A673 (cell line): ENCODE data around the gene RASIP1.

Experiments
- EZH2 ChIP-seq: fragments of 200-600 bp; sonication (generic); IDR thresholded peaks from 2 replicates; pipeline ENCODE4 v1.6.1; 2017; ENCODE audit warnings: borderline replicate concordance, low read depth, mild to moderate bottlenecking, mixed read lengths, antibody characterized with exemption, low read length; ENCODE audit not compliant: poor library complexity, severe bottlenecking
- TF ChIP-seq, protein P1 (sequence below): fragments of 300-800, 200-600 bp; sonication (generic); conservative IDR thresholded peaks from 2 replicates; pipeline ENCODE4 v1.5.1; 2017; ENCODE audit warnings: low read depth, mild to moderate bottlenecking, antibody characterized with exemption, low read length, moderate library complexity, mixed read lengths

DNA sequence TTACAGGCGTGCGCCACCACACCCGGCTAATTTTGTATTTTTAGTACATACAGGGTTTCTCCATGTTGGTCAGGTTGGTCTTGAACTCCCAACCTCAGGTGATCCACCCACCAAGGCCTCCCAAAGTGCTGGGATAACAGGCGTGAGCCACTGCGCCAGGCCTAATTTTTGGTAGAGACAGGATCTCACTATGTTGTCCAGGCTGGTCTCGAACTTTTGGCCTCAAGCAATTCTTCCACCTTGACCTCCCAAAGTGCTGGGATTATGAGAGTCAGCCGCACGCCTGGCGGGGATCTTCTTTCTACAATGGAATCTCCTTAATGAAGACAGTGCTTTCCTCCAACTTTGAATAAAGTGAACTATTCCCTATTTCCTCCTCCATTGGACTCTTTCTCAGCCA is 5.8 kb downstream of the RASIP1 start:
- TF ChIP-seq, protein P1, sequence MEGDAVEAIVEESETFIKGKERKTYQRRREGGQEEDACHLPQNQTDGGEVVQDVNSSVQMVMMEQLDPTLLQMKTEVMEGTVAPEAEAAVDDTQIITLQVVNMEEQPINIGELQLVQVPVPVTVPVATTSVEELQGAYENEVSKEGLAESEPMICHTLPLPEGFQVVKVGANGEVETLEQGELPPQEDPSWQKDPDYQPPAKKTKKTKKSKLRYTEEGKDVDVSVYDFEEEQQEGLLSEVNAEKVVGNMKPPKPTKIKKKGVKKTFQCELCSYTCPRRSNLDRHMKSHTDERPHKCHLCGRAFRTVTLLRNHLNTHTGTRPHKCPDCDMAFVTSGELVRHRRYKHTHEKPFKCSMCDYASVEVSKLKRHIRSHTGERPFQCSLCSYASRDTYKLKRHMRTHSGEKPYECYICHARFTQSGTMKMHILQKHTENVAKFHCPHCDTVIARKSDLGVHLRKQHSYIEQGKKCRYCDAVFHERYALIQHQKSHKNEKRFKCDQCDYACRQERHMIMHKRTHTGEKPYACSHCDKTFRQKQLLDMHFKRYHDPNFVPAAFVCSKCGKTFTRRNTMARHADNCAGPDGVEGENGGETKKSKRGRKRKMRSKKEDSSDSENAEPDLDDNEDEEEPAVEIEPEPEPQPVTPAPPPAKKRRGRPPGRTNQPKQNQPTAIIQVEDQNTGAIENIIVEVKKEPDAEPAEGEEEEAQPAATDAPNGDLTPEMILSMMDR, result no peak
- TF ChIP-seq EZH2, result no peak
